Heart left ventricle (tissue), 13 donors: ENCODE data around the gene PRICKLE2.

ENCODE experiments used
- POLR2A ChIP-seq, 2 donors: fragments of 450-650 bp; IDR thresholded peaks; one replicate each; pipeline ENCODE4 v1.6.1; 2017; ENCODE audit warnings: antibody characterized with exemption in 2 of 2, mild to moderate bottlenecking in 2 of 2, moderate library complexity in 2 of 2
- TF ChIP-seq, protein P1 (sequence below), 12 donors: fragments of 200-600 bp; sonication (generic) in 4 of 12; IDR thresholded peaks; one replicate each; pipeline versions ENCODE4 v1.5.0 to v1.8.0; 2018 to 2022; ENCODE audit warnings: antibody characterized with exemption in 12 of 12, mild to moderate bottlenecking in 5 of 12
- donor health status: ischemic (EF 13 %, LVEDD 7.1; RV severe dilation, severe dysfunction).
- donor health status: DM: no; HTN: yes; CAD: no.
- donor health status: DM: no; HTN: no; CAD: no.
- donor health status: ischemic (EF 25% LVEDD 6.9; RV normal size, moderate dysfunction).
- donor health status: ischemic (EF 25% LVEDD 5.7; RV mildly dilated, moderate dysfunction).
- donor health status: ischemic (EF 35%, LVEDD 5.7; RV mildly dilated, moderate dysfunction).
- donor health status: nonischemic (EF 11% LVEDD 7.7; RV severe dilation, severe dysfunction).
- donor health status: DM: yes; HTN: yes; CAD: no.
- donor health status: PGD.
- donor health status: ischemic (EF 29% LVEDD 5.4; RV normal size, mild dysfunction).
- donor health status: nonischemic (EF 23%, LVEDD 6.1; RV moderate dilation, normal function).

GRCh38 chr3:64176461-64176996 lies 48.7 kb downstream of the PRICKLE2 start:
- TF ChIP-seq, protein P1, sequence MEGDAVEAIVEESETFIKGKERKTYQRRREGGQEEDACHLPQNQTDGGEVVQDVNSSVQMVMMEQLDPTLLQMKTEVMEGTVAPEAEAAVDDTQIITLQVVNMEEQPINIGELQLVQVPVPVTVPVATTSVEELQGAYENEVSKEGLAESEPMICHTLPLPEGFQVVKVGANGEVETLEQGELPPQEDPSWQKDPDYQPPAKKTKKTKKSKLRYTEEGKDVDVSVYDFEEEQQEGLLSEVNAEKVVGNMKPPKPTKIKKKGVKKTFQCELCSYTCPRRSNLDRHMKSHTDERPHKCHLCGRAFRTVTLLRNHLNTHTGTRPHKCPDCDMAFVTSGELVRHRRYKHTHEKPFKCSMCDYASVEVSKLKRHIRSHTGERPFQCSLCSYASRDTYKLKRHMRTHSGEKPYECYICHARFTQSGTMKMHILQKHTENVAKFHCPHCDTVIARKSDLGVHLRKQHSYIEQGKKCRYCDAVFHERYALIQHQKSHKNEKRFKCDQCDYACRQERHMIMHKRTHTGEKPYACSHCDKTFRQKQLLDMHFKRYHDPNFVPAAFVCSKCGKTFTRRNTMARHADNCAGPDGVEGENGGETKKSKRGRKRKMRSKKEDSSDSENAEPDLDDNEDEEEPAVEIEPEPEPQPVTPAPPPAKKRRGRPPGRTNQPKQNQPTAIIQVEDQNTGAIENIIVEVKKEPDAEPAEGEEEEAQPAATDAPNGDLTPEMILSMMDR (IDR thresholded peaks at IDR 0.05): no peak
- no peak for TF ChIP-seq POLR2A (IDR thresholded peaks at IDR 0.05)
